Stimulated activated CD8-positive, alpha-beta memory T cell treated with anti-CD3 and anti-CD28 coated beads, Interleukin-4, amount 100 ng/mL, for 24 hours (primary cell): ENCODE measurements around the gene ZNF205.
"Not testable (repeated sequence)": the region's sequence is repeated elsewhere in the genome, so short reads cannot be mapped to it uniquely, and the experiment has no call there.

Experiments
- DNase-seq: peaks from one replicate; pipeline ENCODE4 v3.0.0-alpha.2; 2020; ENCODE audit warnings: low read depth

The ZNF205 gene

DNA sequence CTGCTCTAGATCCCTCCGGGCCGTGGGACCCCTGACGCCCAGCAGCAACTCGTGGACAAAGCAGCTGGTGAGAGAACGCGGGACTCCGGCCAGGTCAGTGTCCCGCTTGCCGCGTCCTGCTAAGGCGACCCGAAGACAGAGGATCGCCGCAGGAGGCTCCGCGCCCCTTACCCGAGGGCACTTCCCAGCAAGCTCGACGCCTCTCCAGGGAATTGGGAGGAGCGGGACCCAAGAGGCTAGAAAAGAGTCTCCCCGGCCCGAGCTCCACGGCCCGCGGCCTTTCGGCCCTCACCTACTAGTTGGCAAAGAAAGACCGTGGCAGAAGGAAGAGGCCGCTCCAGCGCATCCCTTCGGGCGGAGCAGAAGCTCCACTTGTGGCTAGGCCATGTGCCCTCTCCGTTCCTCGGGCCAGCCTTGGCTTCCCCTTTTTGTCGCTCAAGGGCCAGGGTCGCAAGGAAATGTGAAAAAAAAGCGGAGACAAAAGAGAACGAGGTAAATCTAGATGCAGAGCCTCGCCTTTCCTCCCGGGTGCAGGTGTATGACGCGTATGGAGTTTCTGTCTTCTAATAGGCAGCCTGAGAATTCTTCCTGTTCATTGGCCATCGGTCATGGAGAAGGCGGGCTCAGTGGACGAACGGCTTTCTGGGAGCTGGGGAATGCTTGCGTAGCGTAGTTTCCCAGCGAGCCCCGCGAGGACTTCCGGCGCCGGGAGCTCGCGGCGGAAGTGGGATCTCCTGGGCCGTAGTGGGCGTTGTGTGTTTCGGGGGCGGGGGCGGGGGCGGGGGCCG lies 22.1 kb downstream of the ZNF205 start, which contains the start of gene ZNF213:
Gene ZNF213, plus strand, starts transcription at position 692 of the 788 bp plus-strand sequence. CDS start 2,252 bp downstream, outside the sequence.
- DNase-seq = peak; percentile 87

DNA sequence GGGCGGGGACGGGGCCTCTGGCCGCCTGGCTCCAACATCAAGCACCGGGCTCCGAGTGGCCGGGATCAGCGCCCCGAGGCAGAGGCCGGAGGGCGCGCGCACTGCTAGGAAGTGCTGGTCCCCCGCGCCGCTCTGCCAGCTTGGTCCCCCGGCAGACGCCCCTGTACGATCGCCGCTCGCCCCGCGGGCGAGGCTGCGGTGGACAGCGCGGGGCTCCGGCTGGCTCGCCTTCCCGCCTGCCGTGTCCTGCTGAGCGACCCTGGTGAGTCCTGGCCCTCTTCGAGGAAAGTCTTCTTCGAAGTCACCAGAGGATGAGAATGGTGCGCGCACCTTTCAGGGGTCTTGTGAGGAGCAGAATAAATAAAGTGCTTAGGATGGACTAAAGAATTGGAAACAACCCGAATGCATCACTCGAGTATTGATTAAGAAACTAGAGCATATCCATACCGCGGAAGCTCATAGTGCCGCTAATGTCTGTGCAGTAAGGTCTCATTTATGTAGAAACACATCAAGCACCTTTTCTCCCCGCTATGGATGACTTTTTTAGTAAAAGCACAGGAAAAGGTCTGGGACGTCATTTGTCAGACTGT lies 22.8 kb downstream of the ZNF205 start:
- no peak for DNase-seq

DNA sequence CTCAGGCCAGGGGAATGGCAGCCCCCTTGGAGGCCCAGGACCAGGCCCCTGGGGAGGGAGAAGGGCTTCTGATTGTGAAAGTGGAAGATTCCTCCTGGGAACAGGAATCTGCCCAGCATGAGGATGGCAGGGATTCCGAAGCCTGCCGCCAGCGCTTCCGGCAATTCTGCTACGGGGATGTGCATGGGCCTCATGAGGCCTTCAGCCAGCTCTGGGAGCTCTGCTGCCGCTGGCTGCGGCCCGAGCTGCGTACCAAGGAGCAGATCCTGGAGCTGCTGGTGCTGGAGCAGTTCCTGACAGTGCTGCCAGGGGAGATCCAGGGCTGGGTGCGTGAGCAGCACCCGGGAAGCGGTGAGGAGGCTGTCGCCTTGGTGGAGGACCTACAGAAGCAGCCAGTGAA lies 24.9 kb downstream of the ZNF205 start:
- DNase-seq = no peak

- no peak for DNase-seq
These were observed 26.0 kb downstream of the ZNF205 start for GRCh38 chr16:3138342-3138741.

DNA sequence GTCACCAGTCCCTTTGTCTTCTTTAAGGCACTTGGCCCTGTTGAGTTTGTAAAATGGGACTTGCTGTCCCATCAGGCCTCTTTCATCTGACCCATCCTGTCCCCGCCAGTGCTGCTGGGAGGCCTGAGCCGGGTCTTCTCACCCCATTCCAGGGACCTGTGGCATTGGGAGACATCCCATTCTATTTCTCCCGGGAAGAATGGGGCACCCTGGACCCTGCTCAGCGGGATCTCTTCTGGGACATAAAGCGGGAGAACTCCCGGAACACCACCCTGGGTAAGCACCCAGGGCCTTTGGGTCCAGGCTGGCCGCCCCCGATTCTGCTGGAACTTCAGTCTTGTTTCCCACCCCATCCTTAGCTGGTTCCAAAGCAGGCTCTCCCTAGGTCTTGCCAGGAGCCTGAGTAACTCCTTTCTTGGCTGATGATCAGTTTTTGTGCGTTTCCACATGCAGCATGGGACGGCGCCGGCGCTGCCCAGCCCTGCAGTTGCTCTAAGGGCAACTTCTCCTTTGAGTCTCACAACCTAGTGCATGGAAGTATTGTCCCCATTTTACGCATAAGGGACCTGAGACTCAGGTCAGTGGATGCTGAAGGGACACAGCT lies 26.5 kb downstream of the ZNF205 start:
- no peak for DNase-seq

DNA sequence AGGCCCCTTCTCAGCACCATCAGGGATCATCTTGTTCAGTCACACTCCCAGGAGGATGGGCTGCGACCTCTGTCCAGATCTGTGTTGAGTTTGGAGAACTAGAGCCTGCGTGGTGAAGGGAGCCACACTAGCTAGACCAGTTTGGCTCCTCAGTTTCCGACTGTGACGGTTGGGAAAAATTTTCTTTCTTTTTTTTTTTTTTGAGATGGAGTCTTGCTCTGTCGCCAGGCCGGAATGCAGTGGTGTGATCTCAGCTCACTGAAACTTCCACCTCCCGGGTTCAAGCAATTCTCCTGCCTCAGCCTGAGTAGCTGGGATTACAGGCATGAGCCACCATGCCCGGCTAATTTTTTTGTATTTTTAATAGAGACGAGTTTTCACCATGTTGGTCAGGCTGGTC lies 27.2 kb downstream of the ZNF205 start:
- DNase-seq = not testable (repeated sequence)

GRCh38 chr16:3140603-3141427 lies 28.4 kb downstream of the ZNF205 start:
- DNase-seq = no peak

DNA sequence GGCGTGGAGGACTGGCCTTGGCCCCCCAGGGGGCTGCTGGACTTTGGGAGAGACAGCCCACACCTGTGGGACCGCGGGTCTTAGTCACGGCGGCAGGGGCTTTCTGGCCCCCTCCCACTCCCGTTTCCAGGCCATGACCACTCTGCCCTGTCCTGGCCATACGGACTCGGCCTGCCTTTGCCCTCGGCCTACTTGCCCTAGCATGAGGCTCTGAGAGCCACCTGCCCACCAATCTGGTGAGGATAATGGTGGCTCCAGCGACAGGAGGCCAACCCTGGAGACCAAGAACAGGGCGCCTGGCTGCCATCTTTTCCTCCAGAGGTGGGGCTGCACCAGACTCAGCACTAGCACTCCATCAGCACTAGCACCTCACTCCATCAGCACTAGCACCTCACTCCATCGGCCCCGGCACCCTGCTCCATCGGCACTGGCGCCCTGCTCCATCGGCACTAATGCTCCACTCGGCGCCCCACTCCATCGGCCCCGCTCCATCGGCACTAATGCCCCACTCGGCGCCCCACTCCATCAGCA lies 29.5 kb downstream of the ZNF205 start:
- DNase-seq = no peak

GRCh38 chr16:3142327-3142726 lies 29.9 kb downstream of the ZNF205 start:
- no peak for DNase-seq

DNA sequence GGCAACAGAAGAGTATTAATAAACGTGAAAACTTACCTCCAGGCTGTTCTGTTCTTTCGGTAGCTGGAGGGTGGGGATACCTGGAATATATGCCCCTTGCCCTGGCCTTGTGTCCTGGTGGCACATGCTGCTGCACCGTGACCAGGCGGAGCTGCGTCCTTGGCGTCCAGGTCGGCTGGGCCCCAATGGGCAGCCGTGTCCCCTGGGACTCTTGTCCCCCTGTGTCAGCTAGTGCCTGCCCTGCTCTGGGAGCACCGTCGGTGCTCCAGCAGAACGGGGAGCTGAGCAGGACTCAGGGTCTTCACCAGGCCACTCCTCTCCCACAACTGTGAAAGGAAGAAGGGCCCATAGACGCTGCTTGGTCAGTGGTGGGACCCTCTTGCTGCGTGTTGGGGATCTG lies 30.4 kb downstream of the ZNF205 start:
- no peak for DNase-seq

DNA sequence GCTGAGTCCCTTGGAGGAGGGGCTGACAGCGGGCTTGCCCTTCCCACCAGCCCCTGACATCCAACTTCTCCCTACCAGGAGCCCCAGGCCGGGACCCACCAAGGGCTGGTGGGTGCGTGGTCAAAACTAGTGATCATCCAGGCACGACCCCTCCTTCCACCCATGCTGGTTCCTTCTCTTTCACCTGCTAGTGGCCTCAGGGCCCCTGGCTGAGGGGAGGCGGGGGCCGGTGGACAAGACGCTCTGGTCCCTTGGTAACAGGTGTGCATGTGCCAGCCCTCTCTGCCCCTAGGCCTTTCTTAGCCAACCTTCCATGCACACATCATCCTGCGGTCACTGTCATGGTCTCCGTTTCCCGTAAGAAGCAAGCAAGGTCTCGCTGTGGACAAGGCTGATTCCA lies 30.8 kb downstream of the ZNF205 start:
- DNase-seq = no peak

- DNase-seq = no peak
These were observed 31.4 kb downstream of the ZNF205 start for GRCh38 chr16:3143598-3144320.

DNA sequence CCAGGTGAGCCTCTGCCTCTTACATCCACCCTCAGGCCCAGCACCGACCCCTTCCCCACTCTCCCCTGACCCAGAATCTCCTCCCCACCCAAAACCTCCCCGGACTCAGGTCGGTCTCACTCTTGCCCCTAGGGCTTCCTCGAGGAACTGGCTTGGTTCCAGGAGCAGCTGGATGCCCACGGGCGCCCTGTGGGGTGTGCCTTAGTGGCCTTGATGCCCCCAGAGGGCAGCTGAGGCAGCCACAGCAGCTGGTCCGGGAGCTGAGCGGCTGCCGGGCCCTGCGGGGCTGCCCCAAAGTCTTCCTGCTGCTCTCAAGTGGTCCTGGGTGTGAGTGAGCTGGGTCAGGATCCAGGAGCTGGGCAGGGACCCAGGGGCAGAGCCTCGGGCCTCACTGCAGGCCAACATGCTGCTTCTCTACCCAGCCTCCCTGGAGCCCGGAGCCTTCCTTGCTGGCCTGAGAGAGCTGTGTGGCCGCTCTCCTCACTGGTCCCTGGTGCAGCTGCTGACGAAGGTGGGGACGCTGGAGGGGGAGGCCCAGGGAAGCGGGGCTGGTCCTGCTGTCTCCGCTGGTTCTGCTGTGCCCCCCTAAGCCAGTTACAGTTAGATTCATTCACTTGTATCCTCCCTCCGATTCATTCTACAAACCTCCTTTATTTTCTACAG lies 32.1 kb downstream of the ZNF205 start:
- no peak for DNase-seq

- no peak for DNase-seq
These were observed 32.8 kb downstream of the ZNF205 start for GRCh38 chr16:3145151-3145550.

GRCh38 chr16:3145660-3146059 lies 33.3 kb downstream of the ZNF205 start:
- DNase-seq = no peak

- DNase-seq = no peak
These were observed 34.8 kb downstream of the ZNF205 start for GRCh38 chr16:3147046-3147756.

GRCh38 chr16:3147757-3148104 lies 35.3 kb downstream of the ZNF205 start:
- no peak for DNase-seq

DNA sequence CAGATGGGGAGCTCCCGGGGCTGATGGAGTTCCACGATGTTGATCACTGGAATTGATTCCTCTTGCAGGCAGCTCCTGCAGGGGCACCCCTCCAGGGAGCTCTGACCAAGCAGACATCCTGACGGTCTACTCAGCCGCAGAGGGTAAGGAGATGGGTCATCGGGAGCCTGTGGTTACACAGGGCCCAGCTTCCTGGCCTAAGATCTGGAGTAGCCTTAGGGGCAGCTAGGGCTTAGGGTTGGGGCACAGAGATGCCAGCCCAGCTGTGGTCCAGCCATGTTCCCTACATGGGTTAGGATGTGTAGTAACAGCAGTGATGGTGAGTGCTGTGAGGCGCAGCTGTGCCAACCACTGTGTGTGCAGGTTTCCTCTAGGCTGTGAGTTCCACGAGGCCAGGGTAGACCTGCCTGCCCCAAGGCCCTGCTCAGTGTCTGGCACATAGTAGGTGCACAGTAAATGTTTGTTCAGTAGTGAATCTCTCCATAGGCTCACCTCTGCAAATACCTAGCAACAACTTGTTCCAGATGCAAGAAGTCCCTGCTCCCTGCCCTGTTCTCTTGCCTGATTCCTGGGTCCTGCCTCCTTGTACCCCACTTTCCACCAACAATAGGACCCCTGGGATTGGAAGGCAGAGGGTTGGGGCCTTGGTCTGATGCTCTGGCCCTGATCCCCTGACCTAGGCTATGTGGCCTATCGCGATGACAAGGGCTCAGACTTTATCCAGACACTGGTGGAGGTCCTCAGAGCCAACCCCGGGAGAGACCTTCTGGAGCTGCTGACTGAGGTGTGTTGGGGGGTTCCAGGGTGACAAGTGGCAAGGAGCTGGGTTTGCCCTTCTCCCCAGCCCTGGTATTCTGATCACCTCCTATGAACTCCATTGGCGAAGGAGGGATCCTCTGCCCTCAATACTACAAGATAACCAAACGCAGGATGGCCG lies 36.1 kb downstream of the ZNF205 start:
- DNase-seq = no peak

GRCh38 chr16:3149193-3149530 lies 36.8 kb downstream of the ZNF205 start:
- no peak for DNase-seq
